Measurements from ENCODE around the gene WDR19.
"Not testable (repeated sequence)": the region's sequence is repeated elsewhere in the genome, so short reads cannot be mapped to it uniquely, and the experiment has no call there.

Gene WDR19

DNA sequence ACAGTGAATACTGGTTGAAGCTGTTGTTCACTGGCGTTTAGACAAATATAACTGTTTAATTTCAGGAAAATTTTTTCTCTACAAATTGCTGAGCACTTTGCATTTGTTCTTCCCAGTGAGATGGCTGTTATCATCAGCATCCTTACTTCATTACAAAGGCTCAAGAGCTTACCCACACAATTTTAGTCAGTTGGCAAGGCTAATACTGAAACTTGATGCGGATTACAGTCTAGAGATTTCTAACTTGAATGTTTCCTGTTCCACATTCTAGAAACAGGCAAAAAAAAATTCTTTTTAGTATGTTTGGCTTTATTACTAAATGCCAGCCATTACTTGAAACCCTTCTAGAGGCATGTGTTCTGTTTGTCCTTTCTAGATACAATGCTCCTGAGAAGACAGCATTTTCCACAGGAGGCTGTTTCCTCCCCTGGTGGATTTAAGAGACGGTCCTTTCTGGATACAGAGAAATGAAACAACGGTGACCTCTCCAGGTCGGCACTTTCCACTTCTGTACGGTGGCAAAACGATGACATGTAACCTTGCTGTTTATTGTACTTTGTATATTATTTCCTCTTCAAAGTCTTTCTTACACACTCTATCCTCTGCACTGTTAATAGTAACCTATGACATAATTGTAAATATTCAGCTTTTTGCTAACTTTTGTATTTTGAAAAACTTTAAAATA, 102.9 kb downstream of the WDR19 start:
- Histone ChIP-seq H3K9ac (ENCODE audit: low read length) (no peak overlapping the region), H3K27ac (ENCODE audit: low read depth, low read length) (no peak overlapping the region), H3K4me3 (ENCODE audit: low read length) (no peak overlapping the region), H3K4me1 (ENCODE audit: control insufficient read depth, insufficient read depth, low read length) (no peaks in the 10 kb centered on the region), H3K36me3 (ENCODE audit: control insufficient read depth, insufficient read depth, low read length) (peaks cover 24% of the 10 kb centered on the region), H3K27me3 (ENCODE audit: control insufficient read depth, insufficient read depth, low read length) (no peaks in the 10 kb centered on the region)

DNA sequence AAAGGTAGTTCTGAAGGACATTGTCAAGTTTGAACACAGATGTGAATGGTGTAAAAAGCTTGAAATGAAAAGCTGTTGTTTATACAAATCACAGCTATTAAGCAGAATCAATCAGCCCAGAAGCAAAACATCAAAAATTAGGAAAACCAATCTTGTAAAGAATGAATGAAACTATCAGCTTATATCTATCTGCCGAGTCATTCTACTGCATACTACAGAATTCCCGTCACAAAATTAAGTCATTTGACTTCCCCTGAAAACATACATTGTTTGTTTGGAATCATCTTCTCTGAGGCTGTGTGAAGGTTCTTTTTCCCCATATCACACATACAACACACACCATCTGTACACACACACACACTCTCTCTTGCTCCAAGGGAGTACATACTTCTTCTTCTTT, 103.5 kb downstream of the WDR19 start:
- no peak overlapping the region for H3K27ac ChIP-seq (ENCODE audit: low read depth, low read length)
- H3K4me1 ChIP-seq (ENCODE audit: control insufficient read depth, insufficient read depth, low read length): no peaks in the 10 kb centered on the region
- no peak overlapping the region for H3K9ac ChIP-seq (ENCODE audit: low read length)
- peaks cover 27% of the 10 kb centered on the region for H3K36me3 ChIP-seq (ENCODE audit: control insufficient read depth, insufficient read depth, low read length)
- no peaks in the 10 kb centered on the region for H3K27me3 ChIP-seq (ENCODE audit: control insufficient read depth, insufficient read depth, low read length)
- no peak overlapping the region for H3K4me3 ChIP-seq (ENCODE audit: low read length)

DNA sequence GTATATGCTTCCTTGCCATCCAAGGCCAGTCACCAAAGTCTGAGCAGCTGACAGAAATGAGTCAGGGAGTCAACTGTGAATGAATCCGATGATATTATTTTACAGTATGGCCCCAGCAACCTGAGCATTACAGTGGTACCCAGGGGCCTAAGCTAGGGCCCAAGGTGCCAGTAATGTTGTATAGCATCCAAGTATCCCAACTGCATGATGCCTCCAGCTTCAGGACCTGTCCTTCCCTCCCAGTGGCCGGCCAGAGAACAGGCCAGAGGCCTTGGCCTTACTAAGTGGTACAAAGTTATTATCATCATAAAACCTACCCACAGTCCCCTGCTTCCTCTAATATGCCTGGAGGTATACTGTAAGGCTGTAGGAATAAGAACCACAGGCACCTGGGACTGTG, 103.9 kb downstream of the WDR19 start:
- Histone ChIP-seq H3K4me3 (ENCODE audit: low read length) (no peak overlapping the region), H3K4me1 (ENCODE audit: control insufficient read depth, insufficient read depth, low read length) (no peaks in the 10 kb centered on the region), H3K36me3 (ENCODE audit: control insufficient read depth, insufficient read depth, low read length) (peaks cover 27% of the 10 kb centered on the region), H3K27ac (ENCODE audit: low read depth, low read length) (no peak overlapping the region), H3K9ac (ENCODE audit: low read length) (no peak overlapping the region), H3K27me3 (ENCODE audit: control insufficient read depth, insufficient read depth, low read length) (no peaks in the 10 kb centered on the region)

DNA sequence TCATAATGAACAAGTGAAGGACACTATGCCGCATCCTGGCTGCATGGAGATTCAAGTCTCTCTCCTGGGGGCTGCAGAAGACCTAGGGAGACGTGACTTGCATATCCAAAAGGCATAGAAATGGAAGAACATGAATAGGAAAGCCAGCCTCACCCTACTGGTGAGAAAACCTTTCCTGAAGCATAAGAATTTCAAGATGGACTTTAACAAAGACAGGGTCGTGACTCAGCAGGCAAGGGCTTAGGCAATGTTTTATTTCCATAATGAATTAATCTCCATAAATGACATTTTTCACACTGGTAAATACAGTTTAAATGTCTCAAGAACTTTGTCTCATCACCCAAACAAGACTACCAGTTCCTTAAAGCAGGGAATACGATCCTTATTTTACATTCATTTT, 104.9 kb downstream of the WDR19 start:
- peaks cover 27% of the 10 kb centered on the region for H3K36me3 ChIP-seq (ENCODE audit: control insufficient read depth, insufficient read depth, low read length)

DNA sequence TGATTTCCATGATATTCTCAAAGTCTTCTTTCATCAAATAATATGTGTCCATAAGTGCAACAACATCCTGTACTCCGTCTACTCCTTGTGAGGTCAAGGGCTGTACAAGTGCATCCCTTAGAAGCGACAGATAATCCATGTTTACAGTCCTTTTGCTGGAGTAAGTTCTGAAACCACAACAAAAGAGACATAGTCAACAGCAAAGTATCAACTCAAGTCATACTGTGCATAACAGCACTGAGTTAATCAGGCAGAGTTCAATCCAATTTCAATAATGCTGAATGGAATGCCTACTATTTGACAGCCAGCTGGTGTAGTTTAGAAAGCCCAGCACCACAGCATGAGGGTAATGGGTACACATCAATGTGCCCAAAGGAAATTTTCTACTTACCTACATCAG, 109.4 kb downstream of the WDR19 start:
- Histone ChIP-seq H3K36me3 (ENCODE audit: control insufficient read depth, insufficient read depth, low read length) (peaks cover 27% of the 10 kb centered on the region), H3K9ac (ENCODE audit: low read length) (no peak overlapping the region), H3K4me1 (ENCODE audit: control insufficient read depth, insufficient read depth, low read length) (no peaks in the 10 kb centered on the region), H3K27ac (ENCODE audit: low read depth, low read length) (no peak overlapping the region), H3K27me3 (ENCODE audit: control insufficient read depth, insufficient read depth, low read length) (no peaks in the 10 kb centered on the region), H3K4me3 (ENCODE audit: low read length) (no peak overlapping the region)

More for the DNA sequence above, 104.9 kb downstream of the WDR19 start:
- no peak overlapping the region for H3K27ac ChIP-seq (ENCODE audit: low read depth, low read length)
- H3K4me1 ChIP-seq (ENCODE audit: control insufficient read depth, insufficient read depth, low read length): no peaks in the 10 kb centered on the region
- no peak overlapping the region for H3K4me3 ChIP-seq (ENCODE audit: low read length)
- H3K27me3 ChIP-seq (ENCODE audit: control insufficient read depth, insufficient read depth, low read length): no peaks in the 10 kb centered on the region
- H3K9ac ChIP-seq (ENCODE audit: low read length): no peak overlapping the region

DNA sequence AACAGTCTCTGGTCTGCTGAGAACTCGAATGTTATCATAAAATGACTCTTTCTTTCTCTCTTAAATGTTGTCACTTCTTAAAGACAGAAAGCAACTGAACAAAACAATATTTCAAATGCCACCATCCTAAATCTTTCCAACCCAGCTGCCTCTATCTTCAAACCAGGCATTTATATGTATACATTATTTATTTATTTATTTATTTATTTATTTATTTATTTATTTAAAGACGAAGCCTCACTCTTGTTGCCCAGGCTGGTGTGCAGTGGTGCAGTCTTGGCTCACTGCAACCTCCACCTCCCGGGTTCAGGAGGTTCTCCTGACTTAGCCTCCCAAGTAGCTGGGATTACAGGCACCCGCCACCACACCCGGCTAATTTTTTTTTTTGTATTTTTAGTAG, 110.1 kb downstream of the WDR19 start:
- H3K4me3 ChIP-seq (ENCODE audit: low read length); H3K9ac ChIP-seq (ENCODE audit: low read length); H3K27me3 ChIP-seq (ENCODE audit: control insufficient read depth, insufficient read depth, low read length); H3K27ac ChIP-seq (ENCODE audit: low read depth, low read length); H3K4me1 ChIP-seq (ENCODE audit: control insufficient read depth, insufficient read depth, low read length): not testable (repeated sequence)
- peaks cover 21% of the 10 kb centered on the region for H3K36me3 ChIP-seq (ENCODE audit: control insufficient read depth, insufficient read depth, low read length)

DNA sequence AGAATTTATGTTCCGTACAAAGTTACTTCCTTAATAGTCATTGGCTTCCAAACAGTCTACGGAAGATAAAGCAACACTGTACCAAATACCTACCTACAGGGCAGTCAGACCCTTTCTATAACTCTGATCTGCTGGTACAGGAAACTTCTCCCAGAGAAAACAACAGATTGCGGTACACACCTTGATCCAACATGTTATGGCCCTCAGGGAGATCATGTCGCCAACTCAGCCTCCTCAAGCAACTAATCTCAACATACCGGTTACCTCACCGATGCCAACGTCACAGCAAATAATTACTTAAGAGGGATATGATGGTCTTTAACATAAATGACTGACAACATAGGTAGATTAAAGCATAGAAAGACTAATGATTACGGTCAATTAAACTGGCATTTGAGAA, 113.5 kb downstream of the WDR19 start:
- Histone ChIP-seq H3K27me3 (ENCODE audit: control insufficient read depth, insufficient read depth, low read length) (no peaks in the 10 kb centered on the region), H3K36me3 (ENCODE audit: control insufficient read depth, insufficient read depth, low read length) (peaks cover 19% of the 10 kb centered on the region), H3K9ac (ENCODE audit: low read length) (no peak overlapping the region), H3K27ac (ENCODE audit: low read depth, low read length) (no peak overlapping the region), H3K4me3 (ENCODE audit: low read length) (no peak overlapping the region), H3K4me1 (ENCODE audit: control insufficient read depth, insufficient read depth, low read length) (no peaks in the 10 kb centered on the region)

DNA sequence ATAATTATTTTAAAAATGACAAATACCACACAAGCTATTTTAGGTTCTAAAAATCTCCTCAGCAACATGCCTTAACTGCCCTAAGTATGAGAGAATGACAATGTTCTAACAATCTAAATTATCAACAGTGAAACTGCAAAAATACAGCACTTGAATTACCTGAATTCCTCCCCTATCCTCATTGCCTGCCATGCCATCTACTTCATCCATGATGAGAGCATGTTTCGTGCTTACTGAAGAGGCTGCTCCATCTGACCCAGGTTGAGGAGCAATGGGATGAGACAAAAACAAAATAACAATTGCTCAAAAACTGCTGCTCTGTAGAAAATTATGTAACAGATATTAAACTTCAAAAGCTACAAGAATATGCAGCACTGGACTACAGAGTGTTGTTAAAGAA, 120.6 kb downstream of the WDR19 start:
- H3K4me3 ChIP-seq (ENCODE audit: low read length): no peak overlapping the region
- H3K27me3 ChIP-seq (ENCODE audit: control insufficient read depth, insufficient read depth, low read length): no peaks in the 10 kb centered on the region
- H3K36me3 ChIP-seq (ENCODE audit: control insufficient read depth, insufficient read depth, low read length): peaks cover 25% of the 10 kb centered on the region

DNA sequence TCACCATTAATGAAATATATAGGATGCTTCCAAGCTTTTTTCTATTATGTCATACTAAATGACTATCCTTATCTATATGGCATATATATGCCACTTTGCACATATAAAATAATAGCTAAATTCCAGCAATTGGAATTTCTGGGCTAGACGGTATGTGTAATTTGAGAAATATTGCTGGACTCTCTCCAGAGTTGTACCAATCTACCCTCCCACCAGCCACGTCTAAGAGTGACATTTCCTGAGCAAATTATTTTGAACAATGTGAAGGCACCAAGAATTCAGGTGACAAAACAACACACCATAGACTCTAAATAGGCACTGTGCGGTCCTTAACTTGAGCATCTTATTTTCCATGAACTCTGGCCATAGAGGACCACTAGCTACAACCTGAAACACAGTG, 121.5 kb downstream of the WDR19 start:
- H3K27ac ChIP-seq (ENCODE audit: low read depth, low read length): no peak overlapping the region
- H3K27me3 ChIP-seq (ENCODE audit: control insufficient read depth, insufficient read depth, low read length): no peaks in the 10 kb centered on the region
- no peak overlapping the region for H3K9ac ChIP-seq (ENCODE audit: low read length)
- no peaks in the 10 kb centered on the region for H3K4me1 ChIP-seq (ENCODE audit: control insufficient read depth, insufficient read depth, low read length)
- no peak overlapping the region for H3K4me3 ChIP-seq (ENCODE audit: low read length)
- H3K36me3 ChIP-seq (ENCODE audit: control insufficient read depth, insufficient read depth, low read length): peaks cover 25% of the 10 kb centered on the region

More for the DNA sequence above, 120.6 kb downstream of the WDR19 start:
- H3K9ac ChIP-seq (ENCODE audit: low read length): no peak overlapping the region
- no peaks in the 10 kb centered on the region for H3K4me1 ChIP-seq (ENCODE audit: control insufficient read depth, insufficient read depth, low read length)
- H3K27ac ChIP-seq (ENCODE audit: low read depth, low read length): no peak overlapping the region

DNA sequence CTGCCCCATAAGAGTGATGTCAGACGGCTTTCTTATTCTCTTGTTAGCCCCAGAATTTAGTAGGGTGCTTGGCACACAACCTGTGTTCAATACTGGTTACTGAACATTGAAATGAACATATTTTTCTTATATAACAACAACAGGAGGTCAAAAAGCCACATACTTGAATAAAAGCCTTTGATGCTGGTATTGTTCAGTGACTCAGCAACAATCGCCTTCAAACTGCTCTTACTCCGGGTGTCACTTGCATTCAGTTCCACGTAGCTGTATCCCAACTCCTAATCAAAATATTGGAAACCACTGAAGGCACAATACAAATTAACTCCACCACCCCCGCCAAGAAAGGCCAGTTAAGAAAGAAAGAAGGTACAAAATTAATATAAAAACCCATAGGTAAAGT, 122.3 kb downstream of the WDR19 start:
- Histone ChIP-seq H3K27me3 (ENCODE audit: control insufficient read depth, insufficient read depth, low read length) (no peaks in the 10 kb centered on the region), H3K4me3 (ENCODE audit: low read length) (no peak overlapping the region), H3K4me1 (ENCODE audit: control insufficient read depth, insufficient read depth, low read length) (no peaks in the 10 kb centered on the region), H3K36me3 (ENCODE audit: control insufficient read depth, insufficient read depth, low read length) (peaks cover 27% of the 10 kb centered on the region), H3K9ac (ENCODE audit: low read length) (no peak overlapping the region), H3K27ac (ENCODE audit: low read depth, low read length) (no peak overlapping the region)

DNA sequence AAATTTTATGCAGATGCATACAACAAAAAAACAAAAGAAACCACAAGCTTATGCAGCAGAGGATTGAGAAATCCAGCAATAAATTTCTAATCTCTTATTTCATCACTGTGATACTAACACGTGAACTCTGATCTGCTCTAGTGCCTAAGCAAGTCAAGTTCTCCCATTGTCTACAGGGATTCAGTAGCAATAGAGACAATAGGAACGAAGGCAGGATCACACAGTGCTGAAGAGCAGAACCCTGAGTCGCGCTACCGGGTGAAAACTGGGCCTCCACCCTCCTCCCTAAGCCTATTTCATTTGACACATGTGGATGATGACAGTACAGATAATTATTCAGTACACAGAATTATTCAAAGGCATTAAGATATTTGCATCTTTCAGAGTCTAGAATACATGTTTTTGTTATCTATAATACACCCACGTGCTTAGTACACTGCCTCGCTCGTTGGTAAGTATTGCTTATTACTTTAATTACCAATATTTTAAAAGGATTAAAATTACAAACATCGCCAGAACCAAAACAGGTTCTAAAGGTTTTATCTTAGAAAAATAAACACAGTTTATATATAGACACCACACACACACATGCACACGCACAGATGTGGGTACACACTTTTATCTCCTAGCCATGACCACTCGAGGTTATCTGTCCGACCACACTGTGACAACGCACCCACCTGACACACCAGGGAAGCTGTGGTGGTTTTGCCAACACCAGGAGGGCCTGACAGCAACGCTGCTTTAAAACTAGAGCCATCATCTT, 123.8 kb downstream of the WDR19 start:
- Histone ChIP-seq H3K4me1 (ENCODE audit: control insufficient read depth, insufficient read depth, low read length) (no peaks in the 10 kb centered on the region), H3K27ac (ENCODE audit: low read depth, low read length) (no peak overlapping the region), H3K36me3 (ENCODE audit: control insufficient read depth, insufficient read depth, low read length) (peaks cover 27% of the 10 kb centered on the region), H3K9ac (ENCODE audit: low read length) (no peak overlapping the region), H3K4me3 (ENCODE audit: low read length) (no peak overlapping the region), H3K27me3 (ENCODE audit: control insufficient read depth, insufficient read depth, low read length) (no peaks in the 10 kb centered on the region)

DNA sequence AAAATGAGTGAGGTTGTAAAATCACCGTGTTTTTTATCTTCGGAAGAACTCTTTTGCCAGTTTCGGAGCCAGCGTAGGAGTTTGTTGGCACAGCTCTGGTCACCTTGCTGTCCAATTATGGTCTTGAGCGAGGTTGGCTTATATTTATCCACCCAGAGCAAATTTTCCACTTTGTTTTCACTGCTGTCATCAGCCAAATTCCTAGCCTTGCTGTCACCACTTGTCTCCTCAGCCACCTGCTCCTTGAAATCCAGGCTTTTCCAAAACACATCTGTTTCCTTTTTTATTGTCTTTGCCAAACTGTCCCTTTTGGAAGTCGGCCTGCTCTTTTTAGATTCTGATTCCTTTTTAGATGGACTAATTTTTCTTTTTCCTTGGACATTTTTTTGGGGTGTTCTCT, 126.3 kb downstream of the WDR19 start:
- Histone ChIP-seq H3K4me3 (ENCODE audit: low read length) (no peak overlapping the region), H3K4me1 (ENCODE audit: control insufficient read depth, insufficient read depth, low read length) (no peaks in the 10 kb centered on the region), H3K36me3 (ENCODE audit: control insufficient read depth, insufficient read depth, low read length) (peaks cover 32% of the 10 kb centered on the region), H3K27ac (ENCODE audit: low read depth, low read length) (no peak overlapping the region), H3K27me3 (ENCODE audit: control insufficient read depth, insufficient read depth, low read length) (no peaks in the 10 kb centered on the region), H3K9ac (ENCODE audit: low read length) (no peak overlapping the region)

DNA sequence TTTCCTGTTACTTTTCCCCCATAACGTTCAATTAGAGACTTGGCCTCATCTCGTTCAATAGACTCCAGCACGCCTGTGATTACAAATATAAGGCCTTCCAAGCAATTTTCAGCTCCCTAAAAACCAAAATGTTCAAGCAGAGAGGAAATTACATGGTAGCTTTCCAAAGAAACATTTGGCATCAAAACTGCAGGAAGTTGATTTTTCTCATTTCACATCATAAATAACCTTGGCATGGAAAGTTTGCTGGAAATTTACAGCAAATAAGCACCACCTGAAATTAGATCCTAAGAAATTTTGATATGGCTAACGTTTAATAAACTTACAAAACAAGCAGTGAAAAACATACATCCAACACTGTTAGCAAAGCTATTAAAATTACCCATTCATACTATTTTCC, 130.5 kb downstream of the WDR19 start:
- Histone ChIP-seq H3K36me3 (ENCODE audit: control insufficient read depth, insufficient read depth, low read length) (peaks cover 33% of the 10 kb centered on the region), H3K27ac (ENCODE audit: low read depth, low read length) (peak overlapping the region; percentile 18), H3K27me3 (ENCODE audit: control insufficient read depth, insufficient read depth, low read length) (no peaks in the 10 kb centered on the region), H3K4me1 (ENCODE audit: control insufficient read depth, insufficient read depth, low read length) (no peaks in the 10 kb centered on the region), H3K9ac (ENCODE audit: low read length) (no peak overlapping the region), H3K4me3 (ENCODE audit: low read length) (no peak overlapping the region)
